NCI-H748 (cell line): ENCODE results near the gene PEX7.
"Not testable (repeated sequence)": the region's sequence is repeated elsewhere in the genome, so short reads cannot be mapped to it uniquely, and the experiment has no call there.

Source experiments
- DNase-seq: peaks from one replicate; lab custom pipeline; 2025; ENCODE audit not compliant: unreplicated experiment; lab: John Stamatoyannopoulos, UW

Gene PEX7

DNA sequence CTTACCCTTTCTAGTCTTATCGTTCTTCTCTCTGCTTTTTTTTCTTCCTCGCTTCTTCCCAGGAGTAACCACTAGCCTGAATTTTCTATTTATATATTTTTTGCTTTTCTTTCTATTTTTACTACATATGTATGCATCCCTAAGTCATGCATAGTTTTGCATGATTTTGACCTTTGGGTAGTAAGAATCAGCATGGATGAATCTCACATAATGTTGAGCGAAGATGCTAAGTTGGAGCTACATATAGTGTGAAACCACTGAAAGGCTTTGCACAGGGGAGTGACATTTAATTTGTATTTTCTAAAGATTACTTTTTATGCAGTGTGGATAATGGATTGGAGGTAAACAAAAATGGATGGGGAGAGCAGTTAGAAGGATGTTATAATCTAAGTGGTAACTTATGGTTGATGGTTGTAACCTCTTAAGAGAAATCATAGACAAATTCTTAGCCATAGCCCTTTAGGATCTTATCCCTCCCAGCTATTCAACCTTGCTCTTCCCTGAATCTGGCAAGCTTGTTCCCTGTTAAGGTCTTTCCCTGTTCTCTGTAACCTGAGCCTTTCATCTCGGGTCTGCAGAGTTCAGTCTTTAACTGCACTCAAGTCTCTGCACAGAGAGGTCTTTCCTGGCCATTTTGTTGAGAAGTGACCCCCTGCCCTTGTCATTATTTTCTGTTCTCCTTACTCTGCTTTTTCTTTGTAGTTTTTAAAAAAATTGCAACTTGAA lies 18.0 kb downstream of the PEX7 start:
- DNase-seq, result no peak

DNA sequence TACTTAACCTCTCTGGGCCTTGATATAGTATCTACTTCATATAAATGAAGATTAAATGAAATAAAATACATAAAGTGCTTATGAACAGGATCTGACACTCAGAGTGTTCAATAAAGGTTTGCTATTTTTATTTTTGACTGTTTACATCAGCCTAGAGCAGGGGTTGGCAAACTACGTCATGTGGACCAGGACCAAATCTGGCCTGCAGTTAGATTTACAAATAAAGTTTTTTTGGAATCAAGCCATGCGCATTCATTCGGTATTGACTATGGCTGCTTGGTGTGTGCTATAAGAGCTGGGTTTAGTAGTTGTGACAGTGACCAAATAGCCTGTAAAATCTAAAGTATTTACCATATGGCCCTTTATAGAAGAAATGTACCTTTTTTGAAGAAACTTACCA lies 20.8 kb downstream of the PEX7 start:
- no peak for DNase-seq

DNA sequence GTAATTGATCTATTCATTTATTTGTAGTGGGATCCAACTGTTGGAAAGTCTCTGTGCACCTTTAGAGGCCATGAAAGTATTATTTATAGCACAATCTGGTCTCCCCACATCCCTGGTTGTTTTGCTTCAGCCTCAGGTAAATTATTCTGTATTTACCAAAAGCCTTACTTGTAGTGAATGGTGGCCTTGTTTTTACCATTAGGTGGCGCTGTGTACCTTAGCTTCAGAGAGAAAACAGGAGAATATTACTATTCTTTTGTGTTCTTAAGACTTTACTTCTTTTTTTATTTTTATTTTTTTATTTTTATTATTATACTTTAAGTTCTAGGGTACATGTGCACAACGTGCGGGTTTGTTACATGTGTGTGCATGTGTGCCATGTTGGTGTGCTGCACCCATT lies 23.7 kb downstream of the PEX7 start:
- peak; percentile 68 for DNase-seq

DNA sequence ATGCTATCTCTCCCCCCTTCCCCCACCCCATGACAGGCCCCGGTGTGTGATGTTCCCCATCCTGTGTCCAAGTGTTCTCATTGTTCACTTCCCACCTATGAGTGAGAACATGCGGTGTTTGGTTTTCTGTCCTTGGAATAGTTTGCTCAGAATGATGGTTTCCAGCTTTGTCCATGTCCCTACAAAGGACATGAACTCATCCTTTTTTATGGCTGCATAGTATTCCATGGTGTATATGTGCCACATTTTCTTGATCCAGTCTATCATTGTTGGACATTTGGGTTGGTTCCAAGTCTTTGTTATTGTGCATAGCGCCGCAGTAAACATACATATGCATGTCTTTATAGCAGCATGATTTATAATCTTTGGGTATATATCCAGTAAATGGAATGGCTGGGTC lies 24.1 kb downstream of the PEX7 start:
- DNase-seq, result not testable (repeated sequence)

DNA sequence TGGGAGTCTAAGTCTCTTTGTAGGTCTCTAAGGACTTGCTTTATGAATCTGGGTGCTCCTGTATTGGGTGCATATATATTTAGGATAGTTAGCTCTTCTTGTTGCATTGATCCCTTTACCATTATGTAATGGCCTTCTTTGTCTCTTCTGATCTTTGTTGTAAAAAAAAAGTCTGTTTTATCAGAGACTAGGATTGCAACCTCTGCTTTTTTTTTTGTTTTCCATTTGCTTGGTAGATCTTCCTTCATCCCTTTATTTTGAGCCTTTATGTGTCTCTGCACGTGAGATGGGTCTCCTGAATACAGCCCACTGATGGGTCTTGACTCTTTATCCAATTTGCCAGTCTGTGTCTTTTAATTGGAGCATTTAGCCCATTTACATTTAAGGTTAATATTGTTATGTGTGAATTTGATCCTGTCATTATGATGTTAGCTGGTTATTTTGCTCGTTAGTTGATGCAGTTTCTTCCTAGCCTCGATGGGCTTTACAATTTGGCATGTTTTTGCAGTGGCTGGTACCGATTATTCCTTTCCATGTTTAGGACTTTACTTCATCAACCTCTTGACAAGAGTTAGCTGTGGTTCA lies 27.7 kb downstream of the PEX7 start:
- DNase-seq, result not testable (repeated sequence)

DNA sequence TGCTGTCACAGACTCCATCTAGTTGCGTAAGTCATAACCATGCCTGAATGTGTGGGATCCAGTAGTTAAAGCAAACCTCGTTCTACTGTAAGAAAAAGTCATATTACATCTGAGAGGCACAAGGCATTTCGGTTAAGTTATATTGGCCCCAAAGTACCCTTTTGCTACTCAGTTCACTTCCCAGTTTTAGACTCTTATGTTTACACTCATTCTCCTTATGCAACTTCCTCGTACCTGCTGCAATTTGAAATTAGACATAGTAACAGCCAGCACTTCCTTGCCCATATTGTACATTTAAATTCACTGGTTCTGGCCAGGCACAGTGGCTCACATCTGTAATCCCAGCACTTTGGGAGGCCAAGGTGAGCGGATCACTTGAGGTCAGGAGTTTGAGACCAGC lies 37.0 kb downstream of the PEX7 start:
- no peak for DNase-seq

DNA sequence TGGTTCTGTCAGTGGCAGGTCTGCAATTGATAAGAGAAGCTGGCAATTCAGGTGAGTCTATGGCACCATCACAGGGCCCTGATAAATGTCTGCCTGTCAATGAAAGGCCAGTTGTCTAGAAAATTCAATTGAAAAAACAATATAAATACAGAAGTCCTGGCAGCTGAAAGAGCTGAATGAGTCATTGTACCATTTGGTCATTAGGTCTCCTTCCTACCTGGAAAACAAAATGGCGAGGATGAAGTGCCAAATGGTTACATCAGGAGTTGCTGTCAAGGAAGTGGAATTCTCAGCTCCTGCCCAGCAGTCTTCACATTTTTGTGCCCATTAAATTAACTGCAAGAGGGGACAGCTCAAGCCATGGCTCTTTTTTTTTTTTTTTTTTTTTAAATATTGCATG lies 37.7 kb downstream of the PEX7 start:
- DNase-seq, result no peak

DNA sequence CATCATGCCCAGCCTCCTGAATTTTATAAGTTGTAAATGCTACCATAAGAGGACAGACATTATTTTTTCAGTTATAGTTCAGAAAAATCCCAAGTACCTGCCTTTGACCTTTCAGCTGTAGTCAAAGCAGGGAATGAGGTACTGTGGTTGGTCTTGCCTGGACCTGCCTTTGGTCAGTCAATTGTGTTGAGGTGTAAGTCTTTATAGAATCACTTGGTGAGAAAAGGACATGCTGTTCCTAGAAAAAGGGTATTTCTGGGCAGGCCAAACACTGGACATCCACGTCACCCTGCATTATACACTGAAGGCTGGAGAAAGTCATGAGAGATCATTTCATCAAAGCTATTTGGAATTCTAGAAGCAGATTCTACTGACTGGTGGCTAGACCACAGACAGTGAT lies 40.3 kb downstream of the PEX7 start:
- no peak for DNase-seq

DNA sequence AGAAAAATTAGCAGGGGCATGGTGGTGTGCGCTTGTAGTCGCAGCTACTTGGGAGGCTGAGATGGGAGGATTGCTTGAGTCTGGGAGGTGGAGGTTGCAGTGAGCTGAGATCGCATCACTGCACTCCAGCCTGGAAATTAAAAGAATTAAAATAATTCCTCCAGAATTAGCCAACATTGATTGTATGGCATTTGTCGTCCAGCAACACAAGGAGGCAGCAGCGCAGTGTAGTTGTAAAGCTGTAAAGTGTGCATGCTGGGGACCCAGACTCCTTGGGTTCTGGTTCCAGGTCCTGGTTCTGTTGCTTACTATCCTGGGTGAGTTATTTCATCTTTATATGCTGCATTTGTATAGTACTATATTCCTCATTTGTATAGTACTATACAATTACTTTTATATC lies 41.4 kb downstream of the PEX7 start:
- DNase-seq, result no peak

DNA sequence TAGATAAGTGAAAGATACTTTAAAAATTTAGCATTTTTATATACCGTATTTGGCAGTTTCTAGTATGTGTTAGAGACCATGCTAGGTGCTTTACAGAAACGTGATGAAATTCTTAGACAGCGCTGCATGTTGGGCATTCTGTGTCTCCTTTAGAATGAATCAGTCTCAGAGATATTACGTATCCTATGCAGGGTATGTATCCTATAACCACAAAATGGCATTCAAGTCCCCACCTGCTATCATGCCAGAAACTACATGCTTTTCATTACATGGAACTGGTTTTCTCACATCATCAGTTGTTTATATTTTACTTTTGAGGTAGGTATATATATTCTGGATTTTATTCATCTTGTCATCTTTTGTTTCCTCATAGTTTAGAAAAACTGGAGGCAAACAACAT lies 42.3 kb downstream of the PEX7 start:
- DNase-seq, result no peak

DNA sequence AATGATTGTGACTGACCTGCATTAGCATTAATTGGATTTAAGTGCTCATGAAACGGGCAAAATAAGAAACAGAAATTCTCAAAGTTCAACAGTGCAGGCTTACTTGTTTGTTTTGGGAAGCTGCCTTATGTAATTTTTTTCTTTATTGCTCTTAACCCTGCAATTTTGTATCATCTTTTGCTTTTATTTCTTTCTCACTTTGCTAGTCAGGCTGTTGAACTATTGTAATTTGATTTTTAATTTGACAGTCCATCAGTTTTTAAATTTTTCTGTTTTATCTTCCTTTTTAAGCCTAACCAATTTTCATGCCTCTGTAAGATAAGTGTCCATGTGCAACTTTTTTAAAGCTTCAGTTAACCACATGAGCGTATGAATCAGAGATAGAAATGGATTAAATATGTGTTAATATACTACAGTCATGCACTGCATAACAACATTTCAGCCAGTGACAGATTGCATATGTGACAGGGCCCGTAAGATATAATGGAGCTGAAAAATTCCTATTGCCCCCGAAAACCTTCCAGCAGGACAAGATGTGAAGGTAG lies 44.6 kb downstream of the PEX7 start:
- DNase-seq, result no peak

DNA sequence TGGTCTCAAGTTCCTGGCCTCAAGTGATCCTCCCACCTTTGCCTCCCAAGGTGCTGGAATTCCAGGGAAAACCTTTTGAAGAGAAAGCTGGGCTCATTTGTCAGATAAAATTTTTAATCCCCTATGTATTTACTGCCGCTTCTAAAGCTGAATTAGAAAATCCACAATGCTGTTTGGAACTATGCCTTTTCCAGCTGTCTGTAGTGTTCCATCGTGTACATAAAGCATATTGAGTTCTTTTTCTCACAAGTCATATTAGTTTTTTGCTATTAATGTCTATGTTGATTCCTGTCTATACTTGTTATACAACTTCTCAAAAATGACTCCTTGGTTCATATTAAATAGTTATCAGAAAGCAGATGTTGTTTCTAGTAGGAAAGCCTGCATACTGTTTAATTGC lies 47.1 kb downstream of the PEX7 start:
- DNase-seq, result no peak

DNA sequence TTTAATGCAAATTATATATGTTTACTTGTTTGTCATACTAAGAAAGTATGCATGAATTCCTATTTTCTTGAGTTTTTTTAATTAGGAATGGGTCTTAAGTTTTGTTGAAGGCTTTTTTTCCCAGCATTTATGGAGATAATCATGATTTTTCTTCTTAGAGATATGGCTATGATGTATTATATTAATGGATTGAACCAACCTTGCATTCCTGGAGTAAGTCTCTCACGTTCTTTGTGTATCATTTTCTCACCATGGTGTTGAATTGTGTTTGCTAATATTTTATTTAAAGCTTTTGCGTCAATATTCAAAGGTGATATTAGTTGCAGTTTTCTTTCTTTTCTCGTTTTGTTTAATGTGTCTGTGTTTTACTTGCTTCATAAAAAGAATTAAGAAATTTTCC lies 51.4 kb downstream of the PEX7 start:
- peak; percentile 13 for DNase-seq

DNA sequence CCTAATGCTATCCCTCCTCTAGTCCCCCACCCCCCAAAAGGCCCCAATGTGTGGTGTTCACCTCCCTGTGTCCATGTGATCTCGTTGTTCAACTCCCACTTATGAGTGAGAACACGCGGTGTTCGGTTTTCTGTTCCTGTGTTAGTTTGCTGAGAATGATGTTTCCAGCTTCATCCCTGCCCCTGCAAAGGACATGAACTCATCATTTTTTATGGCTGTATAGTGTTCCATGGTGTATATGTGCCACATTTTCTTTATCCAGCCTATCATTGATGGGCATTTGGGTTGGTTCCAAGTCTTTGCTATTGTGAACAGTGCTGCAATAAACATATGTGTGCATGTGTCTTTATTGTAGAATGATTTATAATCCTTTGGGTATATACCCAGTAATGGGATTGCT lies 54.1 kb downstream of the PEX7 start:
- not testable (repeated sequence) for DNase-seq

DNA sequence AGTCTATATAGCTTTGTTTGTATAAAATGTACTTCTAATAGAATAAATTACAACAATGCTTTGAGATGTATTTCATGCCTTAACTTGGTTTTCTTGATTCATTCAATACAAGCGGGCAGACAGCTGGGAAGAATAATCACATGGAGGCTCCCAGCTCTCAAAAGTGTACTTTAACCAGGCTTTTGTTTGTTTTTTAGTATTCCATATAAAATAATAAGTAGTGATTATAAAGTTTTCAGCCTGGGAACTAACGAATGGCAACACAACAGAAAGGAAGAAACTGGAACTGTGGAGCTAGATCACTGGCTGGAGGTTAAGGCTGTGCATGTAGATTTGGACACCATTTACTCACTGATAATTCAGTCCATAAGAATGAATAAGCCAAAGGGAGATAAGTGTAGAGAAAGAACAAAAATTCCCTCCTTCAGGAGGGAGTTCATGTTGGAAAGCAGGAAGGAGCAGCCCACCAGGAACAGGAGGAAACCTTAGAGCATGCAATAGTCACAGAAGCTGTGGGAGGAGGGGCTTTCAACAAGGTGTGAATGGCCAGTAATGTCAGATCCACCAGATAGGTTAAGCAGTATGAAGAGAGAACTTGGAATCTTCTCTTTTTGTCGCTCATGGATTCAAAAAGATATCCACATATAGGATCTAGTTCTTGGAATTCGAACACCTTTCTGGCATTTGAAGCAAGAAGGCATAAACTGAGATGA lies 58.5 kb downstream of the PEX7 start:
- no peak for DNase-seq

DNA sequence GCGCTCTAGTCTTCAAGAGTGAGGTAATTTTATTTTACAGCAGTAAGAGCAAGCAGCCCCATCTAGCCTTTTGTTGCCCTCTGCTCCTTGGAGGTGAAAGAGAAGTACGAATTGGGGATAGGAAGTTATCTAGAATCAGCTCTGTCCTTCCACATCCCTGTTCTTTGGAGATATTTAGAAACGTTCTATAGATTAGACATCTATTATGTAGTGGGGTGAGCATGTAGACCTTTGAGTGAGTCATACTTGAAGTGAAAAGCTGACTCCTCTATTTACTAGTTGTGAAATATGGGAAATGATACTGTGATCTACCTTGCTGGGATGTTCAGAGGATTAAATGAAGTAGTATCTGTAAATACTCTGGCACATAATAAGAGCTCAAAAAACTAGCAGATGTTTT lies 63.7 kb downstream of the PEX7 start:
- no peak for DNase-seq

DNA sequence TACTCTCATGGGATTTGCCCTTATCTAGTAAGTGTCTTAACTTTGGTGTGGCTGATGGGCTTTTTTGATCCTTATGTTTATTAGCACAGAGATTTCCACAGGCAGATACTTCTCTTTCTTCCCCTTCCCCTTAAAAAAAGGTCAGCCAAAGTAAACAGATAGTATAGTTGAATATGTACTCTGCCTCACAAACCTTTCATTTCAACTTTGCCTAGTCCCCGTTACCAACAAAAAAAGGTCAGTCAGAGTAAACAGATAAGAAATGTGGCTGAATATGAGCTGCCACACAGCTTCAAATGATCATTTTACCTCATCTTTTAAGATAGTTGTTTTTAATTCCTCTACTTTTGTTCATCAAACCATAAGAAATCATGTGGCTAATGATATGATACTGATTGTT lies 65.6 kb downstream of the PEX7 start:
- peak; percentile 70 for DNase-seq

DNA sequence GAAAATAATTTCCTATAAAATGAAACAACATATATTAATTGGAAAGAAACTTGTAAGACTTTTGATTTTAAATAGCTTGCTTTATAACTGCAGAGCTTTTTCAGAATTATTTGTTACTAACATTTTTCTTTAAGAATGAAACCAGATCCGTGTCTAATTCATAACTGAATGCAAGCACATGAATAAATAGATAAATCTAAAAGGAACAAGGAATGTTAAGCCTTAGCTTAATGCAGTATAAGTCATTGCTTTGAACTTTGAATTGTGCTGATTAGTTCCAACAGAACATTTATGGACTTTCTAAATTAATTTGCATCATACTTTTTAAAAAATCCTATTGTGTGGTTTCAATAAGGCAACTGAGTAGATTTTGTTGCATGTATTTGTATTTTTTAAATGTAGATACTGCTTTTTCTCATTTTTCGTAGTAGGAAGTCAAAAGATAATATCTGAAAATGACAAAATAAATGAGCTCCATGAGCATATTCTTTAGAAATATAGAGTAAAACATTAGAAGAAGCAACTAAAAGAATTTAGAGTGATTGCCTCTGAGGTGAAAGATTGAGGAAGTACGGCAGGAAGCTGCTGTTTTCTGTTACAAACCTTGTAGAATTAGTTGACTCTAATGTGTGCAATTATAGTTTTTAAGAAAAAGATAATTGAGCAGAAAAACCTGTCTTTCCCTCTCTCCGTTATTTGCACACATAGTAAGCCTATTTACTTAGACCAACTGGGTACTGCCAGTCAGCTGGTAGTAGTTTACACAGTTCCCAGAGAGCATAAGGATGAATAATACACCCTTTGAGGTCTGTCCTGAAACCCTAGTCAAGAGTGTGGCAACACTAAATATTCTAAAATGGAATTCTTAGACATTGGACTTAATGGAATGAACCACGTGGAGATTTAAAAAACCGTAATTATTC lies 67.1 kb downstream of the PEX7 start:
- DNase-seq, result peak; percentile 93

DNA sequence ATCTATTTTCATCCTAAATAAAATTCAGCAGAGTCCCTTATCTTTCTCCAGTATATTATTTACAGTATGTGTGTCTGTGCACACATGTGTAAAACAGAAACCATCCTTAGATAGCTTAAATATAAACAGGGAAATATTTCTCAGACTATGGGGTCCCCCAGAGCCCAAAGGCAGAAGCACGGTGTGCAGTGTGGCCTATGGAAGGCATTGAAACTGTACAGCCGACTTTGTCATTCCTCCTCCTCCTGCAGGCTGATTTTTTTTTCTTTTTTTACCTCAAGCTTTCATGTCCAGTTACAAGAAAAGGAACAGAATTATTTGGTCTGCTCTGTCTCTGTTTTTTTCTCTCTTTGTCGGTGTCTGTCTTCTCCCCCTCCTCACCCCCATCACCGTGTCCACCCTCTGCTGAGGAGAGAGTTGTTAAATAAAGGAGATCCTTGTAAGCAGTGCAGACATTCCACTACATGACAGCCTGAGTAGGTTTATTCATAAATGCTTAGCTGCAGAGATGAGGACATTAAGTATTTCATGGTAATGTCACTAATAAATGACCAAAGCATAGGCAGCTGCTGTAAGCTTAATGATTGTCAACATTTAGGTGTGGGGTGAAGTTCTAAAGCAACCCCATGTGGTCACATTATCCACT lies 67.9 kb downstream of the PEX7 start:
- no peak for DNase-seq

DNA sequence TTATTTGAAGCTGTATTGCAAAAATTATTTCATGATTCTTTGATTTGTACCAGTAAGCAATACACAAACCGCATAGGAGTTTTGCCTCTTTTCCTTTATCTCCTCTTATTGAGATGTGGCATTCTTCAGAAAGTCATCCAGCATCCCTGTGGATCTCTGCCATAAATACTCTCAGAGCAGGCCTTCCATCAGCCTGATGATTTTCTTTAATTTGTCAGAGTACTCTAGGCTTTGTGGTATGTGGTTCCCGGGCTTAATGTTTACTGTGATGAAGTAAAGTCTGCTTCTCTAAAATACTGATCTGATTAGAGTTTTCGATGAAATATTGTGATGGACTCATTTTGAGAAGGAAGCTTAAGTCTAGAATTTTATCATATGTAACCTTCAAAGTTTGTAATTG lies 68.6 kb downstream of the PEX7 start:
- no peak for DNase-seq

DNA sequence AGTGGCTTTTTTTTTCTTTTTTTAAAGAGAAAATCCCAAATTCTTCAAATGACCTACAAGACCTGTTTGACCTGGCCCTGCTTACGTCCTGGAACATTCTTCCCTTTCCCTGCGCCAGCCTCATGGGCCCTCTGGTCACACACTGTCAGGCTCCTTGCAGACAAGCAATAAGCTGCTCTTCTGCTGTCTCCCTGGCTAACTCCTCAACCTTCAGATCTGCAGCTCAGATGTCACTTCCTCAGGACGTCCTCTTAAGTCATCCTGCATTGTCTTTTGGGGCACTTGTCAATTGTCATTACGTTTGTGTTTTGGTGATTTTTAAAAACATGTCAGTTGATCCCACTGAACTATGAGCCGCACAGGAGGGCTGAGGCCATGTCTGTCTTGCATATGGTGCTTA lies 70.8 kb downstream of the PEX7 start:
- no peak for DNase-seq
